KOPT-K1 (cell line): ENCODE measurements around the gene ITPKC.
"Not testable (repeated sequence)": the region's sequence is repeated elsewhere in the genome, so short reads cannot be mapped to it uniquely, and the experiment has no call there.

Experiments
- H3K27ac ChIP-seq: fragments of 200-600 bp; sonication (generic); 2 replicates; pipeline ENCODE4 v1.5.1; 2016; ENCODE audit warnings: antibody characterized with exemption, mild to moderate bottlenecking, low read depth, low read length; ENCODE audit not compliant: poor library complexity, severe bottlenecking
- H3K36me3 ChIP-seq: fragments of 200-600 bp; sonication (generic); 2 replicates; pipeline ENCODE4 v1.5.1; 2017; ENCODE audit warnings: antibody characterized with exemption, mild to moderate bottlenecking, low read length, moderate library complexity; ENCODE audit not compliant: insufficient read depth
- H3K9me3 ChIP-seq: fragments of 200-600 bp; sonication (generic); 2 replicates; pipeline ENCODE4 v1.5.1; 2017; ENCODE audit warnings: antibody characterized with exemption, low read length, mild to moderate bottlenecking; ENCODE audit not compliant: insufficient read depth, poor library complexity, severe bottlenecking

Gene ITPKC

DNA sequence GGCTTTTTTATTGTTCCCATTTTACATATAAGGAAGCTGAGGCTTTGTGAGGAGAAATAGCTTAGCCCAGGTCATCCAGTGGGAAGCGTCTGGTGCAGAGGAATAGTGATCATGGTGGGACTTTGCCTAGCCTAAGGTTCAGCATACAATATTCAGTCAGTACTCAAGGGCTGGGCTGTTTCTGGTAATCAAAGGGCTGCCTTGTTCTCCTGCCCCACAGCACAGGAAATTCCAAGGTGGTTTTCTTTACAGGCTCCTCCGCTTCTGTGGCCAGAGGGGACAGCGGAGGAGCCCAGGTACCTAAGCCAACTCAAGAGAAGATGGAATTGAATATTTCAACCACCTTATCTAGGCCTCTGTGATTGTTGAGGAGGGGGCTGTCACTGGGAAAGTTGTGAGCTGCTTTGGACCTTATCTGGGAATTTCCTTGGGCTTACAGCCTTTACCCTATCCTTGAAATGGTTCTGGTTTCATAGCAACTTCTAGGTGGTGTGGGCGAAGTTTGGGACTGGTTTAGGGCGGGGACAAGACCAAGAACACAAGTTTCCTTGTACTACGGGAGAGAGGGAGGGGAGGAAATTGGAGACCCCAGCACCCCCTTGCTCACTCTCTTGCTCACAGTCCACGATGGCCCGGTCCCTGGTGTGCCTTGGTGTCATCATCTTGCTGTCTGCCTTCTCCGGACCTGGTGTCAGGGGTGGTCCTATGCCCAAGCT, 58.2 kb downstream of the ITPKC start, which contains the start of gene MIA:
TSS of gene MIA (plus strand) at position 606 of the 716 bp plus-strand sequence. CDS start at position 628, 22 bp downstream.
- no peaks in the 10 kb centered on the region for H3K9me3 ChIP-seq
- H3K27ac ChIP-seq = peak within 1 kb of the TSS; percentile 98
- peaks cover 6% of the 10 kb centered on the region; the same call in 1 of the 2 replicates for H3K36me3 ChIP-seq

DNA sequence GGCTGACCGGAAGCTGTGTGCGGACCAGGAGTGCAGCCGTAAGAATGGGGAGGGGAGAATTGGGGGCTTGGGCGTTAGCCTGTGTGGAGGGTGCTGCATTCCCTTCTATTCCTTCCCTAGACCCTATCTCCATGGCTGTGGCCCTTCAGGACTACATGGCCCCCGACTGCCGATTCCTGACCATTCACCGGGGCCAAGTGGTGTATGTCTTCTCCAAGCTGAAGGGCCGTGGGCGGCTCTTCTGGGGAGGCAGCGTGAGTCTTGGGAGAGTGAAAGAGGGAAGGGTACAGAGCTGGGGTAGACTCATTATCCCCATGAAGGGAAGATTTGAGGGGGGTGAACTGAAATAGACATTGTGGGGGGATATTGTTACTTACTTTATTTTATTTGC, 58.7 kb downstream of the ITPKC start:
- H3K9me3 ChIP-seq = no peaks in the 10 kb centered on the region
- peaks cover under 1% of the 10 kb centered on the region; the same call in 1 of the 2 replicates for H3K36me3 ChIP-seq
- H3K27ac ChIP-seq = no peak overlapping the region

DNA sequence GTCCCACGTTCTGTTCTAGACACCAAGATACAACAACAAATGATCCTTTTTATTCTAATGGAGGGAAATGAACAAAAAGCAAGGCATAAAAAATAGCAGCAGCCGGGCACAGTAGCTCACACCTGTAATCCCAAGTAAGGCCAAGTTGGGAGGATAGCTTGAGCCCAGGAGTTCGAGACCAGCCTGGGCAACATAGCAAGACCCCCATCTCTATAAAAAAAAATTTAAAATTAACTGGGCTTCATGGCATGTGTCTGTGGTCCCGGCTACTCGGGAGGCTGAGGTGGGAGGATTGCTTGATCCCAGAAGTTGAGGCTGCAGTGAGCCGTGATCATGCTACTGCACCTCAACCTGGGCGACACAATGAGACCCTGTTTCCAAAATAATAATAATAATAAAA, 59.5 kb downstream of the ITPKC start:
- Histone ChIP-seq H3K9me3 (no peaks in the 10 kb centered on the region), H3K36me3 (no peaks in the 10 kb centered on the region; the same call in 1 of the 2 replicates), H3K27ac (peak overlapping the region; percentile 98)

DNA sequence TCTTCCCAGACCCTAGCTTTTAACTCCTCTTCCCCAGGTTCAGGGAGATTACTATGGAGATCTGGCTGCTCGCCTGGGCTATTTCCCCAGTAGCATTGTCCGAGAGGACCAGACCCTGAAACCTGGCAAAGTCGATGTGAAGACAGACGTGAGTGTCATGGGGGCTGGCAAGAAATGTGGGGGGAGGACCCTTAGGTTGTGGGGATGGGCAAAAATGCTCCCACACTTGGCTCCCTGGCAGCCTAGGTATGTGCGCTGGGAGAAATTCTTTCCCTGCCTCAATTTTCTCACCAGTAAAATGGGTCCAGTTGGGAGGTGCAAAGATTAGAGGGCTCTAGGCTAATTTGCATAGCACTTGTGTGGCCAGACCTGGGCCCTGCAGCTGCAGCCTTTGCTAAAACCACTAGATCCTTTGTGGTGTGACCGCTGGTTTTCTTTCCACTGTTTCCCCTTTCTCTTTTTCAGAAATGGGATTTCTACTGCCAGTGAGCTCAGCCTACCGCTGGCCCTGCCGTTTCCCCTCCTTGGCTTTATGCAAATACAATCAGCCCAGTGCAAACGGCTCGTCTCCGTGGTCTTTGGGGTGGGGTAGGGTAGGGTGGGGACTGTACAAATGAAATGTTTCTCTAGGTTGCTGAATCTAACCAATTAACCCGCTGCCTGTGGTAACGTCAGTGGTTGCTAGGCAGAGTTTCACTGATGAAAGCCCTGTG, 60.2 kb downstream of the ITPKC start:
- H3K36me3 ChIP-seq = peaks cover under 1% of the 10 kb centered on the region; the same call in 1 of the 2 replicates
- H3K27ac ChIP-seq = peak overlapping the region; percentile 98
- no peaks in the 10 kb centered on the region for H3K9me3 ChIP-seq

DNA sequence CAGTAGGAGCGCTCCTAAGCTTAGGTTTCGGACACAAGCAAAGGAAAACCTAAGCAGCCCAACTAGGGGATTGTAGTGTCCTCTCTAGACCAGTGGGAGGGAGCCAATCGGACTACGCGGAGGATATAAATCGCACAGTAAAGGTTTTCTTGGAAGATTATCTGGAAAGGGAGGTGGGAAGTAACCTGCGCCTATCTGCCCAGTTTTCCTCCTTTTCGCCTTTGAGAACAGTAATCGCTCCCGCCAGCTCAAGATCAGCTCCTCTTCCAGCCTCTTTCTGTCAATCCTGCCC, 60.7 kb downstream of the ITPKC start:
- peaks cover 6% of the 10 kb centered on the region; the same call in 1 of the 2 replicates for H3K36me3 ChIP-seq
- peak overlapping the region; percentile 98 for H3K27ac ChIP-seq
- H3K9me3 ChIP-seq = no peaks in the 10 kb centered on the region

DNA sequence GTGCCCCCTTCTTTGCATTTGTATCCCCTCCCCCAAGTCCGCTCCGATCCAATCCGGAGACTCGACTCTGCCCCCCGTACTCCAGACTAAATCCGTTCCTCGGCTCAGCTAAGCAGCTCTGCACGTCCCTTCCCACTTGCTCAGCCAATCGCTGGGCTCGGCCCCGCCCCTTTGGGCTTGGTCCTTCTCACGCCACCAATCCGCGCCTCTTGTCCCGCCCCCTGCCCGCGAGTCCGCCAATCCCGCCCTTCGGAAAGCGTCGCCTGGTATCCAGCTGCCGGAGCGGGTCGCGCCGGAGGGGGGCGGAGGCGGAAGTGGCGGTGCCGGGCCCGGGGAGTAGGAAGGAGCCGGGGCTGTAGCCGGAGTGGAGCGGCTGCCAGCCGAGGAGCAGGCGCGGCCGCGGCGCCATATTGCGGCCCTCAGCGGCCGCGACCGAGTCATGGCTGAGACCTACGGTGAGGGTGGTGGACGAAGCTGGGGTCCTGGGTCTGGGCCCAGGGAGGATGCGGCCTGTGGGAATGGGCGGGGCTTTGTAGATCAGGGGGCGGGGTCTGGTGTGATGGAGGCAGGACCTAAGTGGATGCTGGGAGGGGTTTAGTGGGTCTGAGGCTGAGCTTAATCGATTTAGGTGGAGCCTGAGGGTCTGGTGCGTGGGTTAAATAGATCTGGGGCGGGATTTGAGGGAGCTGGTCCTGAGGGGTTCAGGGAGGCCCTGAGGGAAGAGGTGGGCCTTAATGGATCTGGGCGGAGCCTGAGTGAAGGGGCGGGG, 61.2 kb downstream of the ITPKC start, which contains the start of gene RAB4B:
TSS of gene RAB4B (plus strand) at position 311 of the 769 bp plus-strand sequence. CDS start at position 440, 129 bp downstream.
- Histone ChIP-seq H3K36me3 (peaks cover 6% of the 10 kb centered on the region; the same call in 1 of the 2 replicates), H3K9me3 (no peaks in the 10 kb centered on the region), H3K27ac (peak within 1 kb of the TSS; percentile 98)

DNA sequence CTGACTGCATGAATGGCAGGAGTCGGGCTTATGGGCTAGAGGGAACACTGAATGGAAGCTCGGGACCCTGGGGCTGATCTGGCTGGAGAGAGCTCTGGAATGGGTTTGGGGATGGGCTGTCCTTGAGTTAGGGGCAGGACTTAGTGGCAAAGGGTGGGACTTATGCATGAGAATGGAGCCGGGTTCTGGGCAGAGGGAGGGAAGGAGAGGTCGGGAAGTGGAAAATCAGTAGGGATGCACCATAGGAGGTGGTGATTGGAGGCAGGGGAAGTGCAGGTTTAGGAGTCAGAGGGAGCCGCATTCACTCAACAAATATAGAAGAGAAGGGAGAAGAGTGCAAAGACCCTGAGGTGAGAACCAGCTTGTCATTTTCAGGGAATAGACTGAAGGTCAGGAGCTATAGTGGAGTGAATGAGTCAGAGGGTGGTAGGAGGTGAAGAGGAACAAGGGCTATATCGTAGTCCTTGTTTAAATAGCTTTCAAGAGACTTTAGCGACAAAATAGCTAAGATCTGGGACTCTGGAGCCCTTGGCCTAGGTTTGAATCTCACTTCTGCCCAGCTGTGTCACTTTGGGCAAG, 61.9 kb downstream of the ITPKC start:
- Histone ChIP-seq H3K27ac (peak overlapping the region; percentile 98), H3K9me3 (no peaks in the 10 kb centered on the region), H3K36me3 (peaks cover 6% of the 10 kb centered on the region; the same call in 1 of the 2 replicates)

DNA sequence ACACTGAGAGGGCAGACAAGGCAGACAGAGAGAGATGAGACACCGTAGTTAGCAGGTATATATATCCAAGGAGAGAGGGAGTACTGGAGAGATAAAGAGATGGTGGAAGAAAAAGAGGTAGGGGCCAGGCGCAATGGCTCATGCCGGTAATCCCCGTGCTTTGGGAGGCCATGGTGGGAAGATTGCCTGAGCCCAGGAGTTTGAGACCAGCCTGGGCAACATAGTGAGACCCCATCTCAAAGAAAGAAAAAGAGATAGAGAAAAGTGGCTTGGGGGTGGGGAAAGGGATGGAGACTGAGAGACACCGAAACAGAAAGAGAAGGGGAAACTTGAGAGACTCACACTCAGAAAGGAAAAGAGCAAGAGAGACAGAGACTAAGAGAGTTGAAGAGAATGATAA, 63.7 kb downstream of the ITPKC start:
- Histone ChIP-seq H3K36me3 (peaks cover 6% of the 10 kb centered on the region; the same call in 1 of the 2 replicates), H3K27ac (no peak overlapping the region), H3K9me3 (no peaks in the 10 kb centered on the region)

DNA sequence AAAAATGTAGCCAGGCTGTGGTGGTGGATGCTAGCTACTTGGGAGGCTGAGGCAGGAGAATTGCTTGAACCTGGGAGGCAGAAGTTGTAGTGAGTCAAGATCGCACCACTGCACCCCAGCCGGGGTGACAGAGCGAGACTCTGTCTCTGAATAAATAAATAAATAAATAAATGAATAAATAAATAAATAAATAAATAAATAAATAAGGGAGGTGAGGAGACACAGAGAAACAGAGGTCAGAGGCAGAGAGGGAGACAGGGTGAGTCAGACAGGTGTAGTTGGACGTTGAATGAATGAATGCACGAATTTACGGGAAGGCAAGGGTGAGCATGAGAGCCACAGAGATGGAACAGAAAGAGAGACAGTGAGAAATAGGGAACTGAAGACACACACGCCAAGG, 64.2 kb downstream of the ITPKC start:
- Histone ChIP-seq H3K27ac (no peak overlapping the region), H3K36me3 (peaks cover 6% of the 10 kb centered on the region; the same call in 1 of the 2 replicates), H3K9me3 (no peaks in the 10 kb centered on the region)

DNA sequence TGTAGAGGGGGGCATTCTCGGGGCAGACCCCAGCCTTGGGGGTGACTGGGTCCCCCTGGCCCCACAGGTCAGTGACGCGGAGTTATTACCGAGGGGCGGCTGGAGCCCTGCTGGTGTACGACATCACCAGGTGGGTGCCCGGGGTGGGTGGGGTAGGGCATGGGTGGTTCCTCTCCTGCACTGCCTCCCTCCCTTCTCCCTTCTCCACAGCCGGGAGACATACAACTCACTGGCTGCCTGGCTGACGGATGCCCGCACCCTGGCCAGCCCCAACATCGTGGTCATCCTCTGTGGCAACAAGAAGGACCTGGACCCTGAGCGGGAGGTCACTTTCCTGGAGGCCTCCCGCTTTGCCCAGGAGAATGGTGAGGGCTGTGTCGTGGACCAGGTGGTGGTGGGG, 66.8 kb downstream of the ITPKC start:
- no peak overlapping the region for H3K27ac ChIP-seq
- peaks cover 6% of the 10 kb centered on the region; the same call in 1 of the 2 replicates for H3K36me3 ChIP-seq
- H3K9me3 ChIP-seq = no peaks in the 10 kb centered on the region

DNA sequence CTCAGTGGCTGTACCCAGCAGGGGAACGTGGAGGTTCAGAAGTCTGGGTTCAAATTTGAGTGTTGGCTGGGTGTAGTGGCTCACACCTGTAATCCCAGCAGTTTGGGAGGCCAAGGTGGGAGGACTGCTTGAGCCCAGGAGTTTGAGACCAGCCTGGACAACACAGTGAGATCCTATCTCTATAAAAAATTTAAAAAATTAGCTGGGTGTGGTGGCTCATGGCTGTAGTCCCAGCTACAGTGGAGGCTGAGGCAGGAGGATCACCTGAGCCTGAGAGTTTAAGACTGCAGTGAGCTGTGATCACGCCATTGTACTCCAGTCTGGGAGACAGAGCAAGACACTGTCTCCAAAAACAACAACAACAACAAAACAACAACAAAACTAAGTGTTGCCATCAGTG, 67.2 kb downstream of the ITPKC start:
- H3K9me3 ChIP-seq, H3K36me3 ChIP-seq, H3K27ac ChIP-seq: not testable (repeated sequence)

DNA sequence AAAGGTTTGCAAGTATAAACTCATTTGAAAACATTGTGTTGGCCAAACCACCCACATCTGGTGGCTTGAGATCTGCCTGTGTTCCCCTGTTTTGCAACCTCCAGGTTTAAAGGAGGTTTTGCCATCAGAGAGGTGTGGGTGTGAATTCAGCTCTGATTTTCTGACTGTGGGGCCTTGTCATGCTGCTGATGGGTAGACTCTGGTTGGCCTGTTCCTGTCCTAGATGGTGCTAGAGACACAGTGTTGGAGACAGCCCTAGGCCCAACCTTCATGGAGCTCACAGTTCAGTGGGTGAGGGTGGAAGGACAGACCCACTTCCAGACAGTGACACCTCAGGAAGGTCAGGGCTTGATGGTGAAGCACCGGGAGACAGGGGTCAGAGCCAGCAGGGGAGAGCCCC, 68.6 kb downstream of the ITPKC start:
- Histone ChIP-seq H3K27ac (no peak overlapping the region), H3K9me3 (no peaks in the 10 kb centered on the region), H3K36me3 (peaks cover 6% of the 10 kb centered on the region; the same call in 1 of the 2 replicates)

DNA sequence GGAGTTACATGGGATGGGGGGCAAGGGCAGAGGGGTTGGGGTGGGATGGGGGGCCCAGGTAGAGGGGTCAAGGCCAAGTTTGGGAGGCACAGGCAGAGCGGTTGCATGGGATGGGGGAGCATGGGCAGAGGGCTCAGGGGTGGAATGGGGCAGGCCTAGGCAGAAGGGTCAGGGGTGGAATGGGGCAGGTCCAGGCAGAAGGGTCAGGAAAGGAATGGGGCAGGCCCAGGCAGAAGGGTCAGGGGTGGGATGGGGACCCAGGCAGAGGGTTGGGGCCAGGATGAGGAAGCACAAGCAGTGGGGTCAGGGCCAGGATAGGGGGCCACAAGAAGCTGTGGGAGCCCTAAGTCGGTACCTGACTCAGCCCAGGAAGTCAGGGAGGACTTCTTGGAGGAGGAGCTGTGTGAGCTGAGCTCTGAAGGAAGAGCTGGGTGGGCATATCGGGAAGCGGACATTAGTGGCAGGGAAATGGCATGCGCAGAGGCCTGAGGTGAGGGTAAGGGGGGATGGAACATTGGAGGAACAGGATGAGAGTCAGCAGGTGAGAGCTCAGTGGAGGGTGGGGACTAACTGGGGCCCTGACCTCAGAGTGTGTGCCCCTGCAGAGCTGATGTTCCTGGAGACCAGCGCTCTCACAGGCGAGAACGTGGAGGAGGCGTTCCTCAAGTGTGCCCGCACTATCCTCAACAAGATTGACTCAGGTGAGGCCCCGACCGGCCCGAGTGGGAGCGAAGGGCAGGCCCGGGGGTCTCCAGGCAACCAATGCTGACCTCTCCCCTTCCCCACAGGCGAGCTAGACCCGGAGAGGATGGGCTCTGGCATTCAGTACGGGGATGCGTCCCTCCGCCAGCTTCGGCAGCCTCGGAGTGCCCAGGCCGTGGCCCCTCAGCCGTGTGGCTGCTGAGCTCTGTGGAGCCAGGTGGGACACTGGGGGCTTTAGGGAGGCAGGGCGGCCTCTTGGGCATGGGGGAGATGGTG, 69.4 kb downstream of the ITPKC start:
- Histone ChIP-seq H3K27ac (no peak overlapping the region), H3K36me3 (peaks cover 8% of the 10 kb centered on the region; the same call in 1 of the 2 replicates), H3K9me3 (no peaks in the 10 kb centered on the region)
